HUDEP-2 (cell line): Measurements from ENCODE around the gene RRAD.
A peak's percentile ranks its signal among the peaks of the same experiment; 100 is the strongest.
"Not testable (repeated sequence)": the region's sequence is repeated elsewhere in the genome, so short reads cannot be mapped to it uniquely, and the experiment has no call there.

ENCODE experiments used
- DNase-seq, 76 experiments: peaks; one replicate each; lab custom pipeline; 2025; ENCODE audit not compliant: unreplicated experiment in 76 of 76; lab: John Stamatoyannopoulos, UW

Gene RRAD, protein sequence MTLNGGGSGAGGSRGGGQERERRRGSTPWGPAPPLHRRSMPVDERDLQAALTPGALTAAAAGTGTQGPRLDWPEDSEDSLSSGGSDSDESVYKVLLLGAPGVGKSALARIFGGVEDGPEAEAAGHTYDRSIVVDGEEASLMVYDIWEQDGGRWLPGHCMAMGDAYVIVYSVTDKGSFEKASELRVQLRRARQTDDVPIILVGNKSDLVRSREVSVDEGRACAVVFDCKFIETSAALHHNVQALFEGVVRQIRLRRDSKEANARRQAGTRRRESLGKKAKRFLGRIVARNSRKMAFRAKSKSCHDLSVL

DNA sequence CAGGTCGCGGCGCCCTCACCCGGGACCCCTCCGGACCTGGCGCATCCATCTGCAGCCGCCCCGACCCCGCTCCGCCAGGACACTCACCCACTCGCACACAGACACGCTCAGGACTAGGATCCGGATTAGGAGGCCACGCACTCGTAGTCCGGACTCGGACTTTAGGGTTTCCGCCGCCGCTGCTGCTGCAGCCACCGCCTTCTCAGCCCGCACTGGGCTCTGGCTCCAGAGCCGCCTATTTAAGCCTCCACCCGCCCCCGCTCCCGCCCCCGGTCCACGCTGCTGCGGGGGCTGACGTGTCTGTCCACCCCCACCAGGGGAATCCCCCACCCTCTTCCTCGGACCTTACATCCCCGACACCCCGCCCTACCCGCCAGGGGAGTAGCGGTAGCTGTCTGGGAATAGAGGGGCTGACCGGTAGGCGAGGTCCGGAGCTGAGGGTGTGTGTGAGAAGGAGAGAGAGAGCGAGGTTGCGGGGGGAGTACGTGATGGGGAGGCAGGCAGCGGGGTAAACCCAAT lies at the start of gene RRAD:
RRAD (minus strand) TSS at position 214 of the 519 bp plus-strand sequence. CDS start 356 bp downstream, outside the sequence.
- no peak for DNase-seq

DNA sequence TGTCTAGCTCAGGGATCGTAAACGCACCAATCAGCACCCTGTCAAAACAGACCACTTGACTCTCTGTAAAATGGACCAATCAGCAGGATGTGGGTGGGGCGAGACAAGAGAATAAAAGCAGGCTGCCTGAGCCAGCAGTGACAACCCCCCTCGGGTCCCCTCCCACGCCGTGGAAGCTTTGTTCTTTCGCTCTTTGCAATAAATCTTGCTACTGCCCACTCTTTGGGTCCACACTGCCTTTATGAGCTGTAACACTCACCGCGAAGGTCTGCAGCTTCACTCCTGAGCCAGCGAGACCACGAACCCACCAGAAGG lies 49.6 kb upstream of the RRAD start:
- peak in 1 of 76 experiments; percentile 2 for DNase-seq

DNA sequence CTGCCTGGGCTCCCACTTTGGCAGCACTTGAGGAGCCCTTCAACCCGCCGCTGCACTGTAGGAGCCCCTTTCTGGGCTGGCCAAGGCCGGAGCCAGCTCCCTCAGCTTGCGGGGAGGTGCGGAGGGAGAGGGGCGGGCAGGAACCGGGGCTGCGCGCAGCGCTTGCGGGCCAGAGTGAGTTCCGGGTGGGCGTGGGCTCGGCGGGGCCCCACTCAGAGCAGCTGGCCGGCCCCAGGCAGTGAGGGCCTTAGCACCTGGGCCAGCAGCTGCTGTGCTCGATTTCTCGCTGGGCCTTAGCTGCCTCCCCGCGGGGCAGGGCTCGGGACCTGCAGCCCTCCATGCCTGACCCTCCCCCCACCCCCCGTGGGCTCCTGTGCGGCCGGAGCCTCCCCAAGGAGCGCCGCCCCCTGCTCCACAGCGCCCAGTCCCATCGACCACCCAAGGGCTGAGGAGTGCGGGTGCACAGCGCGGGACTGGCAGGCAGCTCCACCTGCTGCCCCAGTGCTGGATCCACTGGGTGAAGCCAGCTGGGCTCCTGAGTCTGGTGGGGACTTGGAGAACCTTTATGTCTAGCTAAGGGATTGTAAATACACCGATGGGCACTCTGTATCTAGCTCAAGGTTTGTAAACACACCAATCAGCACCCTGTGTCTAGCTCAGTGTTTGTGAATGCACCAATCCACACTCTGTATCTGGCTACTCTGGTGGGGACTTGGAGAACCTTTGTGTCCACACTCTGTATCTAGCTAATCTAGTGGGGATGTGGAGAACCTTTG lies 49.0 kb upstream of the RRAD start:
- DNase-seq = not testable (repeated sequence)

DNA sequence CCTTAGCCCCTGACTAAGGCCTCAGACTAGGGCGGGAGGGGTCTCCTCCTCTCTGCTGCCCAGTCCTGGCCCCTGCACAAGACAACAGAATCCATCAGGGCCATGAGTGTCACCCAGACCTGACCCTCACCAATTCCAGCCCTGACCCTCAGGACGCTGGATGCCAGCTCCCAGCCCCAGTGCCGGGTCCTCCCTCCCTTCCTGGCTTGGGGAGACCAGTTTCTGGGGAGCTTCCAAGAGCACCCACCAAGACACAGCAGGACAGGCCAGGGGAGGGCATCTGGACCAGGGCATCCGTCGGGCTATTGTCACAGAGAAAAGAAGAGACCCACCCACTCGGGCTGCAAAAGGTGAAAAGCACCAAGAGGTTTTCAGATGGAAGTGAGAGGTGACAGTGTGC lies 48.4 kb upstream of the RRAD start:
- no peak for DNase-seq

DNA sequence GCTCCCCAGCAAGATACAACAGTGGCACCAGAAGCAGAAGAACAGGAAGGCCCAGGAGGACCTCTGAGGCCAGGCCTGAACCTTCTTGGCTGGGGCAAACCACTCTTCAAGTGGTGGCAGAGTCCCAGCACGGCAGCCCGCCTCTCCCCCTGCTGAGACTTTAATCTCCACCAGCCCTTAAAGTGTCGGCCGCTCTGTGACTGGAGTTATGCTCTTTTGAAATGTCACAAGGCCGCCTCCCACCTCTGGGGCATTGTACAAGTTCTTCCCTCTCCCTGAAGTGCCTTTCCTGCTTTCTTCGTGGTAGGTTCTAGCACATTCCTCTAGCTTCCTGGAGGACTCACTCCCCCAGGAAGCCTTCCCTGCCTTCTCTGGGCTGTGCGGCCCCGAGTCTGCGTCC lies 47.6 kb upstream of the RRAD start:
- no peak for DNase-seq

DNA sequence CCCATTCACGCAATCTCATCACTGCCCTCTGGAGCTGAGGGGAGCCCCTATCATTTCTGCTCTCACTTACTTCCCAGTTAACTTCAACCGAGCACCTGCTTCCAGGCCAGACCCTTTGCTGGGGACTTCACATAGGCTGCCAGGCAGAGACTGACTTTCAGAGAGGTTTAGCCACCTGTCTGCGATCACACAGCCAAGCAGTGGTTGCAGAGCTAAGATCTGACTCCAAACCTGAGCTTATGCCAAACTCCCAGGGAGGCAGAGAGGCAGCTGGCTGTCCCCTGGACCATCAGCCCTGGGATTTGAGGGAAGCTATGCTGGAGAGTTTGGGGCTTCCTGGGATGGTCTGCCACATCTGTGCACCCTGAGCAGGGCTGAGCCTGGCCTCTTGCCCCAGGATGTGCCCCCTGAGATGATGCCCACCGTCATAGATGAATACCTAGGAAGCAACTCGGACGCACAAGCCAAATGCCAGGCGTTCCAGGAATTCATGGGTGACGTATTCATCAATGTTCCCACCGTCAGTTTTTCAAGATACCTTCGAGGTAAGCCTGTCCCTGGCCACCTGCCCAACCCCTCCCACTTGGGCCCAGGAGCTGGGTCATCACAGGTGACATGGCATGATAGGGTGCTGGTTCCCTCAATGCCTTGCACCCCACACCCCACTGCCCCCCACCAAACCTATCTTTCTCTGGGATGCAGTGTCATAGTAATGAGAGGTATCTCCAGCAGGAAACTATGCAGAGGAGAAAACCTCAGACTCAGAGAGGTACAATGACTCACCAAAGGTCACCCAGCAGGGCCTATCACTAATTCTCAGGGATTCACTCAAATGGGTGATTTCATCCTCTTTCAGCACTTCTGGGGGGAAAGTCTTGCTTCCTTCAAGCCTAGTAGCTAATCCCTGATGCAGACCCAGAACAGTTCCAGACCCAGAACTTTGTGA lies 45.7 kb upstream of the RRAD start:
- no peak for DNase-seq

DNA sequence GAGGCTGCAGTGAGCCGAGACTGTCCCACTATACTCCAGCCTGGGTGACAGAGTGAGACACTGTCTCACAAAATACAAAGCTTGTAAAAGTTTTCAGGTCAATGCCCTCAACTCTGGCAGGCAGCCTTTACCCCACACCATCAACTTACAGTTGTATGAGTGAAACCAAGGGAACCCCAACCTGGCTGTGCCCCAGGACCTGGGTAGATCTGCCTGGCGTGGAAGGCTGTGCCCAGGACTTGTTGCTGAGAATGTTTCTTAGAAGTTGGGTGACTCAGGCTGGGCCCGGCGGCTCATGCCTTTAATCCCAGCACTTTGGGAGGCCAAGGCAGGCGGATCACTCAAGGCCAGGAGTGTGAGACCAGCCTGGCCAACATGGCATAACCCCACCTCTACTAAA lies 43.5 kb upstream of the RRAD start:
- no peak for DNase-seq

DNA sequence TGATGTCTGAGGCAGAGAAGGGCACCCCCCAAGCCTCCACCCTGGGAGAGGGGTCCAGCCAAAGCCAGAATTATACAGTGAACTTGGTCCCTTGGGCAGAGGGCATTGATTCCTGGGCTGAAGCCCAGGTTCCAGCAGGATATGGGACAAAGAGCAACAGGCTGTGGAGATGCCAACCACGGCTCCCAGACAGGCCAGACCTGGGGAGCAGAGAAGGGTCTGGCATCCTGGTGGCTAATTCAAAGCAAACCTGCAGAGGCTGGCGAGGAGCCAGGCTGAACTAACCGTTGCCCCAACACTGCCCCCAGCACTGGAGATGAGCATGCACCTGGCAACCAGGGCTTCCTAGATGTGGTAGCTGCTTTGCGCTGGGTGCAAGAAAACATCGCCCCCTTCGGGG lies 38.7 kb upstream of the RRAD start:
- DNase-seq = no peak

DNA sequence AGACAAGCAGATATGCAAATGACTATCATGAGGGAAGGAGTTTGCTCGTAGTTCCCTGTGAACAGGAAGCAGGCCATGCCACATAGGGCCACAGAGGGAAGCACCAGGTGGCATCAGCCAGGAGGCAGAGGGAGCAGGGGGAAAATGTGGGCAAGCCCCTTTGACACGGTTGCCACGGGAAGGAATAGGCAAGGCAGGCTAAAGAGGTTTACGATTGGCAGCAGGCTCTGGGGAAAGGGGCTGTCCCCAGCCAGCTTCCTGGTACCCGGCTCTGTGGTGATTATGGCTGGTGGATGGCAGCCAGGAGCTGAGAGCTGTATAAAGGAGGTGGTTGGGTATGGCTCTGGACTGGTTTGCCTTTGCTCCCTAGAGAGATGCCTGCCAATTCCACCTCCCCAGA lies 36.6 kb upstream of the RRAD start:
- no peak for DNase-seq

DNA sequence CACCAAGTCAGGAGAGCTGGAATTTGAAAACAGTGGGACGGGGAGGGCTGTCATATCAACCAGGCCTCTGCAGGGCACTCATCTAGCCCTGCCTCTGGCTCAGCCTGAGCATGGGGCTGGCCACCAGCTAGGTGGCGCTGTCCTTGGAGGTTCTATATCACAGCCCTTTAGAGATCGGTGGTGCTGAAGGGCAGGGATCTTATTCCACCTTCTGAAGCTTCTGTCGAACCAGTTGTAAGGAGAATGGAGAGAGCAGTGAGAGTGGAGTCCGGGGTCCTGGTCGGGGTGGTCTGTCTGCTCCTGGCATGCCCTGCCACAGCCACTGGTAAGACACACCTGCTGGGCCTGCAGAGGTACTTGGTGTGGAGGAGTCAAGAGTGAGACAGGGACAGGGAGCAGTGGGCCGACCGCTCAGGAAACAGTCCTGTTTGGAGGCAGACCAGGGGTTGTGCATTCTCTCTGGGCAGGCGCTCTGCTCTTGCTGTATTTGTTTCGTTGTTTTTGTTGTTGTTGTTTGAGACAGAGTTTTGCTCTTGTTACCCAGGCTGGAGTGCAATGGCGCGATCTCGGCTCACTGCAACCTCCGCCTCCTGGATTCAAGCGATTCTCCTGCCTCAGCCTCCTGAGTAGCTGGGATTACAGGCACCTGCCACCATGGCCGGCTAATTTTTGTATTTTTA lies 35.9 kb upstream of the RRAD start, which contains the start of gene CES3:
CES3 (plus strand) TSS at position 202 of the 680 bp plus-strand sequence; CDS start at position 244, 42 bp downstream.
- DNase-seq = peak in 70 of 76 experiments; percentile 25 to 85 (median 61)

DNA sequence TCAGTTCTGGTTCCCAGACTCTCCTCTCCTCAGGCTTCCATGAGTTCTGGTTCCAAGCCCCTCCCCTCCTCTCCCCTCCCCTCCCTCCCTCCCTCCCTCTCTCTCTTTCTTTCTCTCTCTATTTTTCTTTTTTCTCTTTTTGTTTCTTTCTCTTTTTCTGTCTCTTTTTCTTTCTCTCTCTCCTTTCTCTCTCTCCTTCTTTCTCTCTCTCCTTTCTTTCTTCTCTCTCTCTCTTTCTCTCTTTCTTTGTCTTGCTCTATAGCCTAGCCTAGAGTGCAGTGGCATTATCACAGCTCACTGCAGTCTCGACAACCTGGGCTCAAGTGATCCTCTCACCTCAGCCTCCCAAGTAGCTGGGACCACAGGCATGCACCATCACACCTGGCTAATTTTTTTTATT lies 34.9 kb upstream of the RRAD start:
- DNase-seq = no peak

DNA sequence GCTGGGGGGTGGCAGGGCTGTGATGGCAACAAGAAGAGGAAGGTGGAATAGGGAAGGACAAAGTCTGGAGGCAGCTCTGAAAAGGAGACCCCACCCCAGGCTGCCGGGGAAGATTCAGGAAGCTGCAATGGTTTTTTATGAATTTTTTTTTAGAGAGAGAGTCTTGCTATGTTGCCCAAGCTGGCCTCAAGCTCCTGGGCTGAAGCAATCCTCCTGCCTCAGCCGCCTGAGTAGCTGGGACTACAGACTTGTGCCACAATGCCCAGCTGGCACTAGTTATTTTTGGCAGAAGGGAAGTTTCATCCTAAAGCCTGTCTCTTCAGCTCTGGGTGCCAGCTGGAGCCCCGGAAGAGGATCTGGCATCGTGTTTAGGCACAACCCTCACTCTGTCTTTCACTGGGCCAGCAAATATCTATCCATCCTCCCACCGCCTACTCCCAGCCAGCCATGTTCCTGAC lies 34.4 kb upstream of the RRAD start:
- DNase-seq = no peak

DNA sequence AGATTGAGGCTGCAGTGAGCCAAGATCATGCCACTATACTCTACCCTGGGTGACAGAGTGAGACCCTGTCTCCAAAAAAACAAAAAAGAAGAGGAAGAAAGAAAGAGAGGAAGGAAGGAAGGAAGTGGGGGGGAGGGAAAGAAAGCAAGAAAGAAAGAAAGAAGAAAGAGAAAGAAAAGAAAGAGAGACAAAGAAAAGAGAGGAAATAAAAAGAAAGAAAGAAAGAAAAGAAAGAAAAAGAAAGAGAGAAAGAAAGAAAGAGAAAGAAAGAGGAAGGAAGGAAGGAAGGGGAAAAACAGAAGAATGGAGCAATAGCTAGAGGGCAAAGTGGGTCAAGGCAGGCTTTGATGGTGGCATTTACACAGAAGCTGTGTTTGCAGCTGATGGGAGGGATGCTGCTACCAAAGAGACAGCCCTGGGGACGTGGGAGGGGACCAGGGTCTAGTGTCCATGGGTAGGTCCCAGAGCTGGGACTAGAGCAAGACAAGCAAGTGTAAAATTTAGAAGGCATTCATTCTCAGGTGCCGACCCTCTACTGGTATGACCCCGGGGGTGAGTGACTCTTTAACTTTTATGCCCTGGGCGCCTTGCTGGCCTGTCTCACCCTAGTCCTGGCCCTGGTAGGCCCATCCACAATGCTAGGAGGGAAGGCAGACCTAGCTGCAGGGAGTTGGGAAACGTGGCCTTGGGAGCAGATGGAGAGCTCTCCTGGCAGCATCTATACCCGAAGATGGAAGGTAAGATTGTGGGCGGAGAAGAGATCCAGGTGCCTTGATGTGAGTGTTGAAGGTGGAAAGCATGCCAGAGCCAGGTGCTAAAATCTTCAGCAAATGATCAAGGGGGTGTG lies 33.7 kb upstream of the RRAD start:
- DNase-seq = no peak

DNA sequence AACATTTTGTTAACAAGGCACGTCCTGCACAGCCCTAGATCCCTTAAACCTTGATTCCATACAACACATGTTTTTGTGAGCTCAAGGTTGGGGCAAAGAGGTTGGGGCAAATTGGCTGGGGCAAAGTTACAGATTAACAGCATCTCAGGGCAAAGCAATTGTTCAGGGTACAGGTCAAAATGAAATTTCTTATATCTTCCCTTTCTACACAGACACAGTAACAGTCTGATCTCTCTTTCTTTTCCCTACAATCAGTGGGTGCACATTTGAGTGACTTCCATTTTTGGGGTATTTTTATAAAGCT lies 30.8 kb upstream of the RRAD start:
- not testable (repeated sequence) for DNase-seq

DNA sequence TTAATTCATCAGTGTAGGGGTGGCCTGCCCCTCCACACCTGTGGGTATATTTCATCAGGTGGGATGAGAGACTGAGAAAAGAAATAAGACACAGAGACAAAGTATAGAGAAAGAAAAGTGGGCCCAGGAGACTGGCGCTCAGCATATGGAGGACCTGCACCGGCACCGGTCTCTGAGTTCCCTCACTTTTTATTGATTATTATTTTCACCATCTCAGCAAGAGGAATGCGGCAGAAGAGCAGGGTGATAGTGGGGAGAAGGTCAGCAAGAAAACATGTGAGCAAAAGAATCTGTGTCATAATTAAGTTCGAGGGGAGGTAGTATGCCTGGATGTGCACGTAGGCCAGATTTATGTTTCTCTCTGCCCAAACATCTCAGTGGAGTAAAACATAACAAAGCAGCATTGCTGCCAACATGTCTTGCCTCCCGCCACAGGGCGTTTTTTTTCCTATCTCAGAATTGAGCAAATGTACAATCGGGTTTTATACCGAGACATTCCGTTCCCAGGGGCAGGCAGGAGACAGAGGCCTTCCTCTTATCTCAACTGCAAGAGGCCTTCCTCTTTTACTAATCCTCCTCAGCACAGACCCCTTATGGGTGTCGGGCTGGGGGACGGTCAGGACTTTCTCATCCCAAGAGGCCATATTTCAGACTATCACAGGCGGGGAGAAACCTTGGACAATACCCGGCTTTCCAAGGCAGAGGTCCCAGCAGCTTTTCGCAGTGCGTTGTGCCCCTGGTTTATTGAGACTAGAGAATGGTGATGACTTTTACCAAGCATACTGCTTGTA lies 30.2 kb upstream of the RRAD start:
- peak in 2 of 76 experiments; percentile 7 to 9 for DNase-seq

DNA sequence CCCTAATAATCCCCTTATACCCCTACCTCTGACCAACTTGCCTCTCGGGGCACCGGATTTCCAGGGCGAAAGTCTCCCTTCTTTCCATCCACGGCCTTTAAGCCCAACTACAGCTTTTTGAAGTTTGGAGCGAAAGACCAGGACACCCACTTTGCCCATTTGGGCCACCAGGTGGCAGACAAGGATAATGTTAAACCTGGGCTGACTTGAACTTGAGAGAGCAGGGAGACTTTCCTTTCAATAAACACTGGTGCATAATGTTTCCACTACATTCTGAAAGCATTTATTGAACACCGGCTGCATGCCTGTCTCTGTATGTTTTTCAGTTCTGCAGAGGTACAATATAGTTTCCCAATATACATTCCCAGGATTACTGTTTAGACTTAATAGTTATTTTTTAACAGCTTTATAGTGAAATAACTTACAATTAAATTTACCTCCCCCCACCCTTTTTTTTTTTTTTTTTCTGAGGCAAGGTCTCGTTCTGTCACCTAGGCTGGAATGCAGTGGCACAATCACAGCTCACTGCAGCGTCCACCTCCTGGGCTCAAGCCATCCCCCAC lies 28.8 kb upstream of the RRAD start:
- peak in 67 of 76 experiments; percentile 3 to 84 (median 50) for DNase-seq

DNA sequence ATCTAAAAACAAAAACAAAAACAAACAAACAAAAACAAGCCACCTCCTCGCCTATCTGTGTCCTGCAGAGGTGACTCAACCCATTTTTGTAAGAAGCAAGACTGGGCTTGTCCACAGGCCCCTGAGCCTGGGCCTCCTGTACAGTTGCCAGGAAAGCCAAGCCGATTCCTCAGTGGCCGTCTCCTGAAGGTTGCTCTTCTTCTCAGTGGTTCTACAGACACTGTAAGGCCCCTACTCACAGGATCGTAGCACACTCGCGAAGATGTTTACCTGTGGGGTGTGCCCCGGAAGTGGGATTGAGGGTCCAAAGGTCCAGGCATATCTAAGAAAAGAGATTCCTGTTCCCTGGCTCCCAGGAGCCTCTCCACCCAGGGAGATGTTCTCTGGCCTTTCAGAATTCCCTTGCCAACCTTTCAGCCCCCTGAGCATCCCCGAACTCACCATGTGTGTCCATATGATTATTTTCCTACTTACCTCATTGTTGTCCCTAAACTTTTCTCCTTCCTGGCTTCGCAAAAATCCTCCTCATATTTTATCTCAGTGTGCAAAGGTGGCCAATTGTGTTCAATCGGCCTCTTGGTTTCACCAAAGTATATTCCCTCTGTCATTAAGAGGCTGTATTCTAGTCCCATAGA lies 28.2 kb upstream of the RRAD start:
- no peak for DNase-seq
